Sciatic nerve (tissue), 2 donors: ENCODE measurements around the gene HAUS7. TPM values are rescaled to one million over a fixed set of nuclear protein-coding genes. Genes with fewer than 3 reads are reported as not detected.
"Not testable (repeated sequence)": the region's sequence is repeated elsewhere in the genome, so short reads cannot be mapped to it uniquely, and the experiment has no call there.

Source experiments
- ATAC-seq: fragments of 200-7000 bp; cut with Tn5 transposase; one replicate; pipeline ENCODE4 v1.9.1; 2020; ENCODE audit warnings: mild to moderate bottlenecking, moderate library complexity
- DNase-seq: peaks from one replicate; pipeline ENCODE4 v3.0.0-alpha.2; 2020; ENCODE audit warnings: low spot score
- intact Hi-C: fragments of 100-400 bp; cut with DNase I; formaldehyde crosslinking; loops from one replicate; pipeline ENCODE4 v1.14.2; 2022
- total RNA-seq: library from RNA; stranded (reverse); fragmentation: NEBNext Ultra II Directional; extraction: Animal tissue kit (Norgen Biotek cat#: 25700); gene quantifications from one replicate; pipeline ENCODE4 v1.2.1, GENCODE V29; 2021
- donor health status: DM: no; HTN: no; CAD: no.
- donor health status: DM: no; HTN: no; CAD: no.

HAUS7 gene
- total RNA-seq, 1 donor from 2014 or later: 31.4 TPM

- intact Hi-C loops, DNase-seq, ATAC-seq: not testable (repeated sequence)
Measured at GRCh38 chrX:153404333-153404732, 66.0 kb downstream of the HAUS7 start.

GRCh38 chrX:153401133-153401764 lies 69.1 kb downstream of the HAUS7 start, which contains the start of gene PNMA6E:
Gene PNMA6E, minus strand, starts transcription at chrX:153401350. Its CDS starts 2,501 bp downstream, at chrX:153398849.
- intact Hi-C loops: no loop called here
- DNase-seq (no peak), ATAC-seq (no peak)

GRCh38 chrX:153400146-153401132 lies 69.9 kb downstream of the HAUS7 start:
- intact Hi-C loops: no loop called here
- ATAC-seq: no peak
- DNase-seq: no peak

GRCh38 chrX:153398275-153398960 lies 72.0 kb downstream of the HAUS7 start:
- ATAC-seq: no peak
- intact Hi-C loops: no loop called here
- no peak for DNase-seq

Other genes with a start within 250 kb of the HAUS7 start
- not detected for gene PNMA6F, start 148.8 kb downstream of the HAUS7 start, total RNA-seq
- 11.4 TPM for gene ZNF275, start 136.4 kb downstream of the HAUS7 start, total RNA-seq
- not detected for gene PNMA6E, start 69.2 kb downstream of the HAUS7 start, total RNA-seq
- gene ZFP92, start 59.1 kb downstream of the HAUS7 start, total RNA-seq: 0.85 TPM
- gene TREX2, start 24.5 kb downstream of the HAUS7 start, total RNA-seq: 1.7 TPM
- gene BGN, start 24.4 kb upstream of the HAUS7 start, total RNA-seq: 115 TPM
- 0.09 TPM for gene ATP2B3, start 47.1 kb upstream of the HAUS7 start, total RNA-seq
- 11.9 TPM for gene CCNQ, start 128.6 kb upstream of the HAUS7 start, total RNA-seq
- gene DUSP9, start 176.6 kb upstream of the HAUS7 start, total RNA-seq: 0.13 TPM
- gene PNCK, start 203.2 kb upstream of the HAUS7 start, total RNA-seq: 1.6 TPM
- gene SLC6A8, start 217.3 kb upstream of the HAUS7 start, total RNA-seq: 23.2 TPM